ENCODE results near the gene ENPP6. TPM values are rescaled to one million over a fixed set of nuclear protein-coding genes. Genes with fewer than 3 reads are reported as not detected.
"Not testable (repeated sequence)": the region's sequence is repeated elsewhere in the genome, so short reads cannot be mapped to it uniquely, and the experiment has no call there.

The ENPP6 gene
- total RNA-seq, 2 donors from 2014 or later = 0.82 to 2.2 TPM

DNA sequence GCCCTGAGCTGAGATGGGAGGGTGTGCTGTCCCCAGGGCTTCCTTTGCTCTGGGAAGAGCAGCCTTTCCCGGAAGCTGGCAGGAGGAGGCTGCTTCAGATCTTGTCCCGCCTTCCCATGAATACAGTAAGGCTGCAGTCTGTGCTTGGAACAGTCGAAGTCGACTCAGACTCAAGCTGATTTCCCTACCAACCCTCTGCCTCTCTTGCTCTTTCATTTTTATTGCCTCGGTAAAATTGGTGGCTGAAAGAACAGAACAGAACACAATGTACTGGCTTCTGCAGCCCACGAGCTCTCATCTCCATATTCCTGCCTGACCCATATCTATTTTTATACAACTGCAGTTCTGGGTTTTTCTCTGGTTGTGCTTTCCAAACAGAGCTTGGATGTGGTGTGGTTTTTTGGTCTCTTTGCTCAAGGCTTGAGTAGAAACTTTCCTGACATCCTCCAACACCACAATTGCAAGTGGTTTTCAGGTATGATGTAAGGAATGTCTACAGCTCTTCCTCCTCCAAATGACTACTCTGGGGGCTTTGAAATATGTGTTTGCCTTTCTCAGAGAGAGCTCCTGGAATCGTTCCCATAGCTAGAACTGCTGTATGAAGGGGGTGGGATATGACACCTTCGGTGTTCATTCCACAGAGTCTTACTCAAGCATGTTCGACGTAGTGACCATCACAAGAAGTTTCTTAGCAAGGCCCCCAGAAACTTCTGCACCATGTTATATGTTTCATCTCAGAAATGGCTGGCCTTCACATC lies 61.3 kb downstream of the ENPP6 start:
- peaks cover 20% of the 10 kb centered on the region for H3K27me3 Mint-ChIP-seq
- H3K4me3 Mint-ChIP-seq = no peak overlapping the region
- H3K27ac Mint-ChIP-seq = no peak overlapping the region
- H3K9me3 Mint-ChIP-seq = no peaks in the 10 kb centered on the region
- H3K4me1 Mint-ChIP-seq = no peaks in the 10 kb centered on the region
- ATAC-seq (replicated peaks) = no peak
- no peaks in the 10 kb centered on the region for H3K36me3 Mint-ChIP-seq (ENCODE audit: low read depth)

DNA sequence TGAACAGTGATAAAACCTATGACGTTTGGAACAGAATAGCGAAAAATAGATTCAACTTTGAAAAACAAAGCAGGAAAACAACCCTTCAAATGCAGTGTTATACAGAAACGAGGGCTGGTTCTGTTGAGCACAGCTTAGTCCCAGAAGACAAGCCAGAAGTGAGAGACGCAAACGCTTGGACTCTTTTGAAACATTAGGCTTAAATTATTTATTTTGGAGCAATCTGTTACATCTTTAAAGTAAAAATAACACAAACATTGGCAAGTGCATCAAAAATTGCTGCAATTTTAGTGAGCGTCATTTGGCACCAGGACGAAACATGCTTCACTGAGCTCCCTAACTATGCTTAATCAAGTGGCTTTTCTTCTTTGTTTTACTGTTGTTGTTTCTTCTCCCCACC lies 63.5 kb downstream of the ENPP6 start:
- no peak overlapping the region for H3K4me3 Mint-ChIP-seq
- H3K27ac Mint-ChIP-seq = no peak overlapping the region
- H3K27me3 Mint-ChIP-seq = peaks cover 13% of the 10 kb centered on the region
- ATAC-seq (replicated peaks) = no peak
- no peaks in the 10 kb centered on the region for H3K9me3 Mint-ChIP-seq
- no peaks in the 10 kb centered on the region for H3K4me1 Mint-ChIP-seq
- H3K36me3 Mint-ChIP-seq (ENCODE audit: low read depth) = no peaks in the 10 kb centered on the region

DNA sequence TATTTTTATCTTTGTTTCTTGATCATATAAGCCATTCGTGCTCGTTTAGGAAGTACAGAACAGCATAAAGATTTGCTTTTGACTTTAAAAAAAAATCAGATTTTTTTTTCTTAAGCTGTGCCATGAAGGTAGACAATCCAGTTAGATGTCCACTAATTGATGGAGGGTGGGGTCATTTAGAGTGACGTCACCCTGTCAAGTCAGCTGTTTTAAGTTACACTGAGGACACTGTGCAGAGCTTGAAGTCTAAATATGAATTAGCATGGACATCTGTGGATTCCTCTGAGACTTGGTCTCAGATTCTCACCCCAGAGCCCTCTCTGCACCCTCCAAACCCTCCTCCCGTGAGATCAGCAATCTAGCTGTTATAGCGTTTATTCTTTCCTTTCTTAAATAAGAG lies 63.9 kb downstream of the ENPP6 start:
- peaks cover 9% of the 10 kb centered on the region for H3K27me3 Mint-ChIP-seq
- H3K27ac Mint-ChIP-seq = no peak overlapping the region
- ATAC-seq (replicated peaks) = no peak
- H3K4me1 Mint-ChIP-seq = no peaks in the 10 kb centered on the region
- H3K9me3 Mint-ChIP-seq = no peaks in the 10 kb centered on the region
- H3K36me3 Mint-ChIP-seq (ENCODE audit: low read depth) = no peaks in the 10 kb centered on the region
- no peak overlapping the region for H3K4me3 Mint-ChIP-seq

DNA sequence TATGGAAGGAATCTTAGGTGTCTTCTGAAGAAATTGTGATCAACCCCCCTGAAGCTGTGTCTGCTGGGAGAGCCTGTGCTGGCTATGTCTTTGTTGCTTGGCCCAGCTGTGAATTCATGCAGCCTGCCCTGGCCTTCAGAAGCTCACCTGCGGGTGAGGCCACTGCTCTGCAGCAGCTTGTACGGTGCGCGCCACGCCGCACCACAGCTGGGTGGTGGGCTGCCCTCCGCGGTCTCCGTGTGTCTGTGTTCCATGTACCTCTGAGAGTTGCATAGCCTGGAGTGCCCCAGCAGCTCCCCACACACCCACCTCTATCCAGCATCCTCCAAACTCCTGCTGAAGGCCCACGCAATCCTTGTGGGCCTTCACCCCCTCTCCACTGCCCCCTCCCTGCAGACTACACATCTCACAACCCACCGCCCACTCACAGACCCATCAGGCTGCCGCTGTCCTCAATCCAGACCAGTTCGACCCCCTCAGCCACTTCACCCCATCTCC lies 65.6 kb downstream of the ENPP6 start:
- no peaks in the 10 kb centered on the region for H3K4me1 Mint-ChIP-seq
- no peaks in the 10 kb centered on the region for H3K9me3 Mint-ChIP-seq
- H3K36me3 Mint-ChIP-seq (ENCODE audit: low read depth) = no peaks in the 10 kb centered on the region
- peaks cover 4% of the 10 kb centered on the region for H3K27me3 Mint-ChIP-seq
- no peak overlapping the region for H3K4me3 Mint-ChIP-seq
- ATAC-seq (replicated peaks) = no peak
- no peak overlapping the region for H3K27ac Mint-ChIP-seq

DNA sequence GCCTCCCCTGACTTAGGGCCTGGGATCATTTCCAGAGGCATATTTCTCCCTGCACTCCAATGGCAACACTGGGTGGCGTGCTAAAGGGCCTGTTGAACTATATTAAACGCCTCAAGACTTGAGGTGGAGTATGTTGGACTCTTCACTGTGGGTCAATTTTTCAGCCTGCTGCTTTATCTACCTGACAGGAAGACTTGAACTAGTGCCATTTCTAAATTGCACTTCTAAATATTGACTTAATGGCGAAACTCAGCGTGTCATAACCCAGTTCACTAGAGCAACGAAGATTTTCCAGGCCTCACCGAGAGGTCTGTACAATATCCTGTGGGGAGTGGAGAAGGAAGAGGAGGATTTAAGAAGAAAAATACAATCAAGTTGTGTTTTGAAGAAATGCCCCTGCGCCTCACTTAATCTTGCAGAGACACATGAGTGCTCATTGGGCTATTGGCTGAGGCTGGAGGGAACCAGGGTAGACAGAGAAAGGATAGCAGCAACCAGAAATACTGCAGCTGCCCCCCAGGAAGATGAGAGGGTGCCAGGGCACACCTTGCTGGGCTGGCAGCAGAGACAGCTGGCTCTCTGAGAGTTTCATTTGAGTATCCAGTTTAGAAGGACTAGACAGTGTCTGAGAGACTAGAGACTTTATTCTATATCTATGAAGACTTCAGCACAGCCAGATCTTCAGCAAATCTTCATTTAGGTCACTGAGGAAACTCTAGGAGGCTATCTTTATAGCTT lies 67.4 kb downstream of the ENPP6 start:
- no peak overlapping the region for H3K27ac Mint-ChIP-seq
- H3K4me3 Mint-ChIP-seq = no peak overlapping the region
- no peaks in the 10 kb centered on the region for H3K9me3 Mint-ChIP-seq
- peaks cover 9% of the 10 kb centered on the region for H3K27me3 Mint-ChIP-seq
- H3K36me3 Mint-ChIP-seq (ENCODE audit: low read depth) = no peaks in the 10 kb centered on the region
- no peak for ATAC-seq (replicated peaks)
- no peaks in the 10 kb centered on the region for H3K4me1 Mint-ChIP-seq

DNA sequence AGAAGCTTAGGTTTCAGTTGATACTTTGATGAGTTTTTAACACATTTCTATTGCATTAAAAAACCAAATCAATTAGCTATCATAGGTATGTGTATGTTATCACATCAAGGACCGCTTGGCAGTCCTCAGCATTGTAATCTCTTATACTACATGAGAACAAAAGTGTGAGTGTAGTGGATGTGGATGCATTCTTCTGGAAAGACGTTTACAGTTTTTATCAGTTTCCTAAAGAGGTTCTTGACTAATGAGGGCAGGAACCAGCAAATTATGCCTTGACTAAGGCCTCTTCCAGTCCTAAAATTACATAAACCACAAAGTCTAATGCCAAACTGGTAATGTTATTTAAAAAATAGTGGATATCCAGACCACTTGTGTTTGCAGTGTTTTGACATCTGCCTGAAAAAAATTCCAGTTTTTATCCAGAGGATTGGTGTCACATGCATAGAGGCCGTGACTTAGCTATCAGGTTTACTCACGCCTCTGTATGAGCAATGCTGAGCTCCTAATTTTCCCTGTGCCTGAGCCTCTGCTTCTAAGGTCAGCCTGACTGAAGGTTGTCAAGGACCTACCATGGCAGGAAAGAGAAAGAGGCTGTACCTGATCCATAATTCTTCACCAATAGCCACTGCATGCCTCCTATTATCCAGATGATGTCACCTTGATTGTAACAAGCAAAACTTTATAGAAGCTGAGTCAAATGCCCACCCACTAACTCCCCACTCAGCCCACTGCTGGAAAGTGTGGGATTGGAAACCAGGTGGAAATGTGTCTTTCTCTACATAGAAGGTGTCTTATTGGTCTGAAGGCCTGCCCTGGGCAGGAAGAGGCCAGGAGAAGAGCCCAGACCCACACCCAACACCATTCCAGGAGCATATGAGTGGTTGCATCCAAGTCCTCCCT lies 68.7 kb downstream of the ENPP6 start:
- Mint-ChIP-seq H3K36me3 (ENCODE audit: low read depth) (no peaks in the 10 kb centered on the region), H3K9me3 (no peaks in the 10 kb centered on the region), H3K27ac (no peak overlapping the region), H3K27me3 (peaks cover 9% of the 10 kb centered on the region), H3K4me1 (no peaks in the 10 kb centered on the region), H3K4me3 (no peak overlapping the region)
- no peak for ATAC-seq (replicated peaks)

DNA sequence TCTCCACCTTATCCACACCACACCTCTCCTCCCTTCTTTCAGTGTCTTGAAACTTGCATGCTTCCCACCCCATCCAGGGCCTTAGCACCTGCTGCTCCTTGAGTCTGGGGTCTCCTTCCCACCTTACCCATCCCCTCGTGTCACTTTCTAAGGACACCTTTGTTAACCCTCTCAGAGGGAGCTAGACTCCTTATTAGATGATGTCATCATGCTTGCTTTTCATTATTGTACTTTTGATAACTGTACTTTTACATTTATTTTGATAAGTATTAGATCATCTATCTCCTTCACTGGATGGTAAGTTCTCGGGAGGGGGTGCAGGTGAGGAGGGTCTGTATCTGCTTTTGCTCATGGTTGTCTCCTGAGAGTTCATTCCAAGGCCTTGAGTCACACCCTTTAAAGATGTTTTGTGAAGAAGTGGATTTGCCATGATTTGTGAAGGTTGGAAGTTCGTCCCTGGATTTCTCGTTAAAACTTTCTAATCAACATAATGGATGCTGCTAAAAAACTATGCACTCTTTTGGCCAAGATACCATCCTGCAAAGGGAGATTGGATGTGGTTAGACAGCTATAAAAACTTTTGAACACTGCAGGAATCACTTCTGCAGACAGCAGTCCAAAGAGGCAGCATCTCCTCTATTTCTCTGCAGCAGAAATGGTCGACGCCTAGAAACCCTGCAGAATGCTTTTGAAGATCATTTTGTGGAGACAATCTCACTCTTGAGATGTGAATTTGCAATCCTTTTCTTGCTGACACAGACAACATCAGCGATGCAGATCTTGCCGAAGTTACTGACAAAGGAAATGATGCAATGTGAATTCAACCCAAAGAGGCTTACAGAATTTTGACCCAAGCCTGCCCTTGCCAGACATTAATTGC lies 69.6 kb downstream of the ENPP6 start:
- H3K27me3 Mint-ChIP-seq = peaks cover 9% of the 10 kb centered on the region
- H3K4me1 Mint-ChIP-seq = no peaks in the 10 kb centered on the region
- ATAC-seq (replicated peaks) = no peak
- H3K36me3 Mint-ChIP-seq (ENCODE audit: low read depth) = no peaks in the 10 kb centered on the region
- H3K9me3 Mint-ChIP-seq = no peaks in the 10 kb centered on the region
- H3K27ac Mint-ChIP-seq = no peak overlapping the region
- H3K4me3 Mint-ChIP-seq = no peak overlapping the region

DNA sequence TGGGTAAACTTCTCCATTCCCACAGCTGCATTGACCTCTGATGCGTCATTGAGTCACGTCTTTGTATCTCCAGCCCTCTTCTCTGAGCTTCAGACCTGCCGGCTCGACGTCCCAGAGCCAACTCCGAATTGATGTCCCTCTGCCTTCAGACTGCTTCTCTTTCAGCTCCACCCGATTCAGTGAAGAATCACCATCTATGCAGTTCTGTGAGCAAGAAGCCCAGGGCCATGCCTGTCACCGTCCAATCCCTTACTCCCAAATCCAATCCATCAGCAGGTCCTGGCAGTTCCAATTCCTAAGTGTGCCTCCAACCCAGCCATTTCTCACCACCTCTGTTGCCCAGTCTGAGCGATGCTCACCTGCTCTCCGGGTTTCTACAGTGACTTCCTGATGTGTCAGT lies 70.7 kb downstream of the ENPP6 start:
- Mint-ChIP-seq H3K36me3 (ENCODE audit: low read depth) (no peaks in the 10 kb centered on the region), H3K9me3 (no peaks in the 10 kb centered on the region), H3K4me3 (no peak overlapping the region), H3K4me1 (no peaks in the 10 kb centered on the region), H3K27ac (no peak overlapping the region), H3K27me3 (peaks cover 9% of the 10 kb centered on the region)
- ATAC-seq (replicated peaks) = no peak

DNA sequence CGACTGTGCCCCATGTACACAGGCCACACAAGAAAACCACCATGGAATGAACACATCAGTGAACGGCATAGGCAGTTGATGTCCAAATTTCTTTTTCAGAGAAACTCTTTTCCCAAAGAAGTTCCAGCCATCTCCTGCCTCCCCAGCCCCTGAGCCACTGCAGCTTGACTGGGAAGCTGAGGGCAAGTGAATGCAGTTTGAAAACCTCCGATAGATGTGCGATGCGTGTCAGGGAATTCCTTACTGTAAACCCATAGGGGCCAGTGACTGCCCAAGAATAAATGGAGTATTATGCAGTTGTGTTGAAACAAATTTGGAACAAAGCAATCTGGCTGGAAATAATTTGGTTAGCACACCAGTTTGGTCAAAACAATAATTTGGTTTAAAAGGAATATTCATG lies 72.1 kb downstream of the ENPP6 start:
- H3K4me1 Mint-ChIP-seq = no peaks in the 10 kb centered on the region
- no peak for ATAC-seq (replicated peaks)
- no peak overlapping the region for H3K27ac Mint-ChIP-seq
- H3K36me3 Mint-ChIP-seq (ENCODE audit: low read depth) = no peaks in the 10 kb centered on the region
- peaks cover 9% of the 10 kb centered on the region for H3K27me3 Mint-ChIP-seq
- H3K9me3 Mint-ChIP-seq = no peaks in the 10 kb centered on the region
- no peak overlapping the region for H3K4me3 Mint-ChIP-seq

DNA sequence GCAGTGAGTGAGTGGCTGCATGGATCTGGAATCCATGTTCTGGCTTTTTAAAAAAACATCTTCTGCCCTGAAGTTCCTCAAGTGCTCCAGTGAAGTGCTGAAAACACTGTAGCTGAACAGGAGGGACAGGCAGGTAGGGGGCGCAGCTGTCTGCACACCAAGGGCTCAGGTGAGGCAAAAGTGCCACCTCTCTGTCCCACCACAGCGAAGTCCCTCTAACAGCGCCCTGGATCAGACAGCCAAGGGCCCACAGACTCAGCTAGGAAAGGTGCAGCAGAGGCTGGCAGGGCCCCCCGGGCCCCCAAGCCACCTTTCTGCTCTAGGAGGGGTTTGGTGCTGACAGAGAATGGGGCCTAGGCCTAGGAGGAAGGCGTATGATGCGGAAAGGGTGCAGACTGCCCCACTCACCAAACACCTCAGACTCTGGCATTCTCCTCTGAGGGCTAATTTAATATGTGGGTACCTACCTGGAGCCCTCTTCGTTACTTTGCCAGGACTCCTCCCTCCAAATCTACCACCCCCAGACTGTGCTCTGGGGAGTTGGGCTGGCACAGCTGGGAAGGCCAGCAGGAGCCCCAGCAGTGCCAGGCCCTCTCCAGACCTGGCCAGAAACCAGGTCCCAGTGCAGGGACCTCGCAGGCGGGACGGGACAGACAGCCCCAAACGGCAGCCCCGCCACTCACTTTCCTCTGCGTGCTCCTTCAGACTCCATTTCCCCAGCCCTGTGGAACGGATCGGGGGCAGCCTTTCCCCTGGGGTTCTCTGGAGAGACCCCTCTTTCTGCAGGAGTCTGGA lies 73.7 kb downstream of the ENPP6 start:
- Mint-ChIP-seq H3K4me1 (no peaks in the 10 kb centered on the region), H3K27ac (no peak overlapping the region), H3K4me3 (no peak overlapping the region), H3K27me3 (peaks cover 9% of the 10 kb centered on the region), H3K9me3 (no peaks in the 10 kb centered on the region), H3K36me3 (ENCODE audit: low read depth) (no peaks in the 10 kb centered on the region)
- ATAC-seq (replicated peaks) = no peak

DNA sequence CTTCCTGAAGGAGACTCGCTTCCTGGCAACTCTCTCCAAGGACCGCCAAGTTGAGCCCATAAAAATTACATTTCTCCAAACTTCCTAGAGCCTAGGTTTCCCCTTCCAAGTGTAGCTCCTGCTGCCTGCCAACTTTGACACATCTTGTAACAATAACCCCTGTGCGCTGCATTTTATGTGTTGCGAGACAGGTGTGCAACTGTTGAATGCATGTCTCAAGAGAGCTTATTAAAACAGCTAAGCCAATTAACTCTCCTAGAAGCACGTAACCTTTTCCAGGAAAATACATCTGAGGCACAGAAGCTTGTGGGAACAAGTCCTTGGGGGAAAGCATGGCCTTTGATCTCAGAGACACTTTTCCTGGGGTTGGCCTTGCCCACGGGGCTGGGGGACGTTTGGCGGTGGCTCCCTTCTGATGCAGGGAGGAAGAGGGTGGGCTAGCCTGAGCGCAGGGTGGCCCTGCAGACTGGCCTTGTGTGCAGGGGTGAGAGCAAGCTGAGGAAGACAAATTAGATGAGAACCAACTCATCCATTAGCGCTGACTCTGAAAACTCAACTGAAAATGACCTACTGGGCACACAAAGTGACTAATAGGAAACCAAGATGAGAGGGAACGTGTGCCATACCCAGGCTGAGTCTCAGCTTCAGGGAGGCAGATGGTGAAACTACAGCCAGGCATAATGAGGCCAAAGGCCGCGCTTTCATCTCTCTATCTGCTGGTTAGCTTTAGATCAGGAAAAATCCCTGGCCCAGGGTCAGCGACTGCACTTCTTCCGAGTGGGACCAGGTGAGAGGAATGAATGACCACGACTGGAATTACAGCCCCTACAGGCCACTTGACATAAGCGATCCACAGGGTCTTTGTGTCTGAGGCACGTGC lies 75.3 kb downstream of the ENPP6 start:
- H3K4me3 Mint-ChIP-seq = no peak overlapping the region
- H3K9me3 Mint-ChIP-seq = no peaks in the 10 kb centered on the region
- no peaks in the 10 kb centered on the region for H3K36me3 Mint-ChIP-seq (ENCODE audit: low read depth)
- no peak overlapping the region for H3K27ac Mint-ChIP-seq
- H3K4me1 Mint-ChIP-seq = no peaks in the 10 kb centered on the region
- ATAC-seq (replicated peaks) = no peak
- H3K27me3 Mint-ChIP-seq = peaks cover 12% of the 10 kb centered on the region

DNA sequence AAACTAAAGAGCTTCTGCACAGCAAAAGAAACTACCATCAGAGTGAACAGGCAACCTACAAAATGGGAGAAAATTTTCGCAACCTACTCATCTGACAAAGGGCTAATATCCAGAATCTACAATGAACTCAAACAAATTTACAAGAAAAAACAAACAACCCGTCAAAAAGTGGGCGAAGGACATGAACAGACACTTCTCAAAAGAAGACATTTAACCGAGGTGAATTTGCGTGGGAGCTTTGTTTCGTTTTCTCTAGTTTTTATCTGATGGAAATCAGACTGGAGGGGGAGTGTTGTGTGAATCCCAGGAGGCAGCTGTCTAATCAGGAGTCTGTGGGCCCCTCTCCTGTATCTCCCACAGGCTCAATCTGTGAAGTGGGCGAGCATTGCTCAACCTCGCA lies 76.8 kb downstream of the ENPP6 start:
- not testable (repeated sequence) for H3K4me3 Mint-ChIP-seq; H3K27me3 Mint-ChIP-seq; H3K27ac Mint-ChIP-seq; H3K9me3 Mint-ChIP-seq; ATAC-seq (replicated peaks); H3K36me3 Mint-ChIP-seq (ENCODE audit: low read depth); H3K4me1 Mint-ChIP-seq

All from activated T-helper 17 cell treated with anti-CD3 and anti-CD28 coated beads, Interleukin-2, amount 50 U/mL, for 72 hours (primary cell).